WERI-Rb-1 (cell line): Measurements from ENCODE around the gene ME1.

Source experiments
- DNase-seq: peaks from one replicate; pipeline ENCODE4 v3.0.0-alpha.2; 2020
- H3K27ac ChIP-seq: fragments of 250-450 bp; sonication (Bioruptor Pico); 2 replicates; pipeline ENCODE4 v1.5.1; 2020; ENCODE audit warnings: mild to moderate bottlenecking, moderate library complexity
- H3K27me3 ChIP-seq: fragments of 250-450 bp; sonication (Bioruptor Pico); 2 replicates; pipeline ENCODE4 v1.5.1; 2021; ENCODE audit warnings: mild to moderate bottlenecking, low read depth, moderate library complexity; ENCODE audit not compliant: insufficient read depth, severe bottlenecking
- H3K36me3 ChIP-seq: fragments of 250-450 bp; sonication (Bioruptor Pico); 2 replicates; pipeline ENCODE4 v1.5.1; 2020; ENCODE audit warnings: mild to moderate bottlenecking, moderate library complexity
- H3K4me3 ChIP-seq: 2 replicates; pipeline ENCODE4 v1.5.1; 2011; ENCODE audit warnings: low read depth, mild to moderate bottlenecking, control low read depth, low read length
- H3K9me3 ChIP-seq: fragments of 250-450 bp; sonication (Bioruptor Pico); 2 replicates; pipeline ENCODE4 v1.5.1; 2021; ENCODE audit warnings: mild to moderate bottlenecking, moderate library complexity; ENCODE audit not compliant: severe bottlenecking
- TF ChIP-seq, protein P1 (sequence below): IDR thresholded peaks from 2 replicates; pipeline ENCODE4 v1.5.1; 2011; ENCODE audit warnings: low read depth, mild to moderate bottlenecking, control low read depth, inconsistent platforms, low read length

ME1 gene

DNA sequence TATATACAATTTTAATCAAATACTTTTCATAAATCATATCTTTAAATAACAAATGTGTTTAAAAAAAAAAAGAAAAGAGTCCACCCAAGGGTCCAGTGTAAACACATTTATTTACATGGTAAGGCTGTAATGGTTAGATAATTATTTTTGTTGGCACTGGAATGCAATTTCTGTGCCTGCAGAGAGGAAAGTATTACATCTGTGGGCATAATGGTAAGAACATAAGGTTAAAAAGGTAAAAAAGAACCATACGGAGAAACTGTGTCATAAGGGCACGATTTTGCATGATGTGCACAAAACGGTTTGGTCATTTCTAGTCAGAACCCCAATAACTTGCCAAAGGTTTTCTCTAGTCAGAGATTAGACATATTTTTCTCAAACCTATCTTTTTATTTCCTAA lies 183.4 kb downstream of the ME1 start:
- Histone ChIP-seq H3K9me3 (no peaks in the 10 kb centered on the region), H3K4me3 (no peak overlapping the region), H3K27me3 (no peaks in the 10 kb centered on the region), H3K27ac (no peak overlapping the region), H3K36me3 (no peaks in the 10 kb centered on the region)
- DNase-seq = no peak
- TF ChIP-seq, protein P1, sequence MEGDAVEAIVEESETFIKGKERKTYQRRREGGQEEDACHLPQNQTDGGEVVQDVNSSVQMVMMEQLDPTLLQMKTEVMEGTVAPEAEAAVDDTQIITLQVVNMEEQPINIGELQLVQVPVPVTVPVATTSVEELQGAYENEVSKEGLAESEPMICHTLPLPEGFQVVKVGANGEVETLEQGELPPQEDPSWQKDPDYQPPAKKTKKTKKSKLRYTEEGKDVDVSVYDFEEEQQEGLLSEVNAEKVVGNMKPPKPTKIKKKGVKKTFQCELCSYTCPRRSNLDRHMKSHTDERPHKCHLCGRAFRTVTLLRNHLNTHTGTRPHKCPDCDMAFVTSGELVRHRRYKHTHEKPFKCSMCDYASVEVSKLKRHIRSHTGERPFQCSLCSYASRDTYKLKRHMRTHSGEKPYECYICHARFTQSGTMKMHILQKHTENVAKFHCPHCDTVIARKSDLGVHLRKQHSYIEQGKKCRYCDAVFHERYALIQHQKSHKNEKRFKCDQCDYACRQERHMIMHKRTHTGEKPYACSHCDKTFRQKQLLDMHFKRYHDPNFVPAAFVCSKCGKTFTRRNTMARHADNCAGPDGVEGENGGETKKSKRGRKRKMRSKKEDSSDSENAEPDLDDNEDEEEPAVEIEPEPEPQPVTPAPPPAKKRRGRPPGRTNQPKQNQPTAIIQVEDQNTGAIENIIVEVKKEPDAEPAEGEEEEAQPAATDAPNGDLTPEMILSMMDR = no peak

DNA sequence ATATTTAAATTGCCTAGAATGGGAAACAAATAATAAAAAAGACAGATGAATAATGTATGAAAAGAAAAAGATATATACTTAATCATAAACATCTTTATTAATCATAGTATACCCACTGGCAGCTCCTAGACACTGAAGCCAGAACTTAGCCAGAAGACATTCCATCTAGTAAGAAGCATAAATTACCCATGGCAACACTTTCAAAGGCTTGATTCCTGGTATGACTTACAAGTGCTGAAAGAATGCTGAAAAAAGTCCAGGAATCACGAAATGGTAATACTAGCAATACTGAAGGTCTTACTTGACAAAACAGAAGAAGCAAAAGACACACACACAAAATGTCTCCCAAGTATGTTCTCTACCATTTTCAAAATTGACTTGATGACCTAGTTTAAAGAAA lies 199.7 kb downstream of the ME1 start:
- no peak for DNase-seq
- no peaks in the 10 kb centered on the region for H3K27me3 ChIP-seq
- no peak overlapping the region for H3K4me3 ChIP-seq
- H3K27ac ChIP-seq = no peak overlapping the region
- no peaks in the 10 kb centered on the region for H3K36me3 ChIP-seq
- no peaks in the 10 kb centered on the region for H3K9me3 ChIP-seq
- TF ChIP-seq, protein P1 = no peak

DNA sequence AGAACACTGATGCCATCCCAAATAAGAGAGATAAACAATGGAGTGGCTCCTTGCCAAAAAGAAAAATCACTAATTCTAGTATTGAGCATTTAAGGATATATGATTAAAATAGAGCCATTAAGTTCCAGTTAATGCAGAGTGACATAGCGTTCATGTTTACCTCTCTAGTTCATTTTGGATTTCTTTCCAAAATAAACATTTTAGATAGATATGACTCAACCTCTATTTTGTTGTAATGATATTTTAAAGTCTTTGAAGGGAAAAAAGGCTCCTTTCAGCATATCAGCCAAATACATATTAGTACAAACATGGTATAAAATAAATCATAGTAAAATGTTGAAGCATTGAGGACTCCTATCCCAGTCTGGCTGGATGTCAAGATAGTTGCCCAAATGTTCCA lies 204.3 kb downstream of the ME1 start:
- DNase-seq = no peak
- Histone ChIP-seq H3K4me3 (no peak overlapping the region), H3K36me3 (no peaks in the 10 kb centered on the region), H3K9me3 (no peaks in the 10 kb centered on the region), H3K27ac (no peak overlapping the region), H3K27me3 (no peaks in the 10 kb centered on the region)
- TF ChIP-seq, protein P1 = no peak

DNA sequence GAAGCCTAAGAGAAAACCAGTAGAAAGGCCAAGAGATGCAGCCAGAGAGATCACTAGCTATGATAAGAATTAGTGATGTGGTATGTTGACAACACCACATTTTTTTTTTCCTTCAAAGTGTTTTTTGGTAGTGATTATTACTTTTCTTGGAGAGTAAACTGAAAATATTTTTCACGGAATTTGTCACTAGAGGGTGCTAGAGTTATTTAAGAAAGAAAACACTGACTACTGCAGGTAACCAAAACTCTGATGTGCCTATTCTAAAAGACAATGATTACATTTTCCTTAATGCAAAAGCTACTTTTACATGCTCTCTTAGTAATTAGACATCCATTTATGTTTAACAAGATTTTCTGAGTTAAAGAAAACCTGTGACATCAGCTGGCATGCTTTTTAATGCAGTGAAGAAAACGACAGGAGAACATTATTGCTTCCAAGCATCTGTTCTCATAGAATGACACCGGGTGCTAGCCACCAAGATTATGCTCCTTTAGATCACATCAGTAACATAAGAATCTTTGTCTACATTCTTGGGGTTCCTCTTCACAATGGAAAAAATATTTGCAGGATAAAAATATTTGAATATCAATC lies 208.9 kb downstream of the ME1 start:
- Histone ChIP-seq H3K36me3 (no peaks in the 10 kb centered on the region), H3K9me3 (no peaks in the 10 kb centered on the region), H3K4me3 (no peak overlapping the region), H3K27ac (no peak overlapping the region), H3K27me3 (no peaks in the 10 kb centered on the region)
- DNase-seq = no peak
- TF ChIP-seq, protein P1 = no peak

DNA sequence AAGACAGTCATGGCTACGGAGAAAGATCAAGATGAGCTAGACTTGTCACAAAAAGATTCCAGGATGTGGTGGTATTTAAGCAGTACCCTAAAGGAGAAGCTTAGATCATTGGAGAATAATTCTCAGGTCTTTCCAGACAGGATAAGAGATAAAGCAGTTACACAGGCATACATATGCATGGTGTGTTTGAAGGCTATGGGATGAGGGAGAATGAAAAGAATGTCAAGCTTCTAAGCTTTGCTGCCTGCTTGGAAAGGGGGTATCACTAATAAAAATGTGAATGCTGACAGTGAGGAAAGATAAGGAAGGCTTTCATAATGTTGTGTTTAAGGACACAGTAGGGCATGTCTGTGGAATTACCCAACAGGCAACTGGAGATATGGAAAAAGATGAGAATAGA lies 209.6 kb downstream of the ME1 start:
- H3K4me3 ChIP-seq = no peak overlapping the region
- TF ChIP-seq, protein P1 = no peak
- no peaks in the 10 kb centered on the region for H3K27me3 ChIP-seq
- H3K9me3 ChIP-seq = no peaks in the 10 kb centered on the region
- no peak overlapping the region for H3K27ac ChIP-seq
- DNase-seq = no peak
- H3K36me3 ChIP-seq = no peaks in the 10 kb centered on the region

DNA sequence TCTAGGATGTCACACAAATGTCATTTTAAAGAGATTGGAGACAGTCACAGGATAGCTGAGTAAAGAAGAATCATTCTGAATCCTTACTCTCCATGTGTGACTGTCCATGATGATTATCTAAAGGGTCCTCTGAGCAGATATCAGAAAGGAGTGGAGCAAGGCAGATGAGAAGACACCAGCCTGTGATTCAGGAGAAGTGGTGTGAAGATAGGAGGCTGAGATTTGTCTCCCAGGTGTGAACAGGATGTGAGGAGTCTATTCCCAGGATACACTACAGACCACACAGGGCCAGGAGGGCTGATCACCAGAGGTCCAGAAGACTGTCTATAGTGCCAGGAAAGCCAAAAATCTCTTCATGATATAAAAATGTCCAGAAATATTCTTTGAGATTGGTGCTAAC lies 210.7 kb downstream of the ME1 start:
- Histone ChIP-seq H3K27me3 (no peaks in the 10 kb centered on the region), H3K36me3 (no peaks in the 10 kb centered on the region), H3K27ac (no peak overlapping the region), H3K9me3 (no peaks in the 10 kb centered on the region), H3K4me3 (no peak overlapping the region)
- no peak for DNase-seq
- TF ChIP-seq, protein P1 = no peak
